ENCODE results near the gene RTKN. TPM values are rescaled to one million over a fixed set of nuclear protein-coding genes. Genes with fewer than 3 reads are reported as not detected.

RTKN gene
- total and polyA plus RNA-seq, 2 of the 13 experiments (the other 11 are each of a cell fraction or from before 2014, with no cell fraction given), result 159 to 166 TPM

DNA sequence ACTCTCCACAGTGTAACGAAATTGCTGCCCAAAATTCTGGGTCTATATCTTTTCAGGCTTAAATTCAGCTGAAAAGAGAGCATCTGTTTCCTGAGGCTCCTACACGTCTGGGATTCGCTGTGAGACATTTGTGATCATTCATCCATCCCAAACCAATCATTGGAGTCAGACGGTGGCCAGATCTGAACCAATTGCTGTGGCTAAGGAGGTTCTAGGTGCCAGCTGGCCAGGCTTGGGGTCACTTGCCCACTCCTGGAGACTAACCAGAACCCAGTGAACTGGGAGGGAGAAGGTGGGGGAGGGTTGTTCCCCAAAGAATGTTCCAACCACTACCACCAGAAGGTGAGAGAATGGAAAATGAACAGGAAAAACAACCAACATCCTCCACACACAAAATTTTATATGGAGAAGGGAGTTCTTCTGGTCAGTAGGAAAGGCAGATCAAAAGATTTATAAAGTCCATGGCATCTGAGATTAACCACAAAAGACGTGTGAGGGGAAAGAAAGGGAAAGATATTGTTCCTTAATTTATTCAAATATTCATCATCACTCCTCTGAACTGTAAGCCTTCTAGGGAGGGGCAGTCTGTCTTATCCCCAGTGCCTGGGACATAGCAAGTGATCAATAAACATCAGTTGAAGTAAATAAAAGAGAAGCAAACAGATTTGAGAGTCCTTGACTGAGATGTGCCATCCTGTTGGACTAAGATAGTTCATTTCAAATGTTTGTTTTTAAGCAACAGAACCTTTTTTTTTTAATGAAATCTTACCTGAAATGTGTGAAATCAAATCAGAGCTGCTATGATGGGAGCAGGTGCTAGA, 3.0 kb upstream of the RTKN start (continued):
- peak; percentile 66; the same call in 1 of the 2 replicates for TF ChIP-seq GFI1 (CRISPR knock-in tag; IDR thresholded peaks at IDR 0.05; ENCODE audit: borderline replicate concordance)
- no peak for TF ChIP-seq PITX1 (CRISPR knock-in tag; IDR thresholded peaks at IDR 0.05)
- peak; percentile 54; the same call in 1 of the 2 replicates for TF ChIP-seq FOXP4 (CRISPR knock-in tag; IDR thresholded peaks at IDR 0.05)
- TF ChIP-seq STAT6 (CRISPR knock-in tag; IDR thresholded peaks at IDR 0.05; ENCODE audit: borderline replicate concordance), result 0 out of 2 replicates have a peak, but pooled peaks have one; percentile 11
- no peak for TF ChIP-seq SRSF1 (optimal IDR thresholded peaks at IDR 0.05; ENCODE audit: low read depth, low read length)
- TF ChIP-seq, protein P1, sequence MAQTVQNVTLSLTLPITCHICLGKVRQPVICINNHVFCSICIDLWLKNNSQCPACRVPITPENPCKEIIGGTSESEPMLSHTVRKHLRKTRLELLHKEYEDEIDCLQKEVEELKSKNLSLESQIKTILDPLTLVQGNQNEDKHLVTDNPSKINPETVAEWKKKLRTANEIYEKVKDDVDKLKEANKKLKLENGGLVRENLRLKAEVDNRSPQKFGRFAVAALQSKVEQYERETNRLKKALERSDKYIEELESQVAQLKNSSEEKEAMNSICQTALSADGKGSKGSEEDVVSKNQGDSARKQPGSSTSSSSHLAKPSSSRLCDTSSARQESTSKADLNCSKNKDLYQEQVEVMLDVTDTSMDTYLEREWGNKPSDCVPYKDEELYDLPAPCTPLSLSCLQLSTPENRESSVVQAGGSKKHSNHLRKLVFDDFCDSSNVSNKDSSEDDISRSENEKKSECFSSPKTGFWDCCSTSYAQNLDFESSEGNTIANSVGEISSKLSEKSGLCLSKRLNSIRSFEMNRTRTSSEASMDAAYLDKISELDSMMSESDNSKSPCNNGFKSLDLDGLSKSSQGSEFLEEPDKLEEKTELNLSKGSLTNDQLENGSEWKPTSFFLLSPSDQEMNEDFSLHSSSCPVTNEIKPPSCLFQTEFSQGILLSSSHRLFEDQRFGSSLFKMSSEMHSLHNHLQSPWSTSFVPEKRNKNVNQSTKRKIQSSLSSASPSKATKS (CRISPR knock-in tag; IDR thresholded peaks at IDR 0.05), result 0 out of 2 replicates have a peak, but pooled peaks have one; percentile 43
- TF ChIP-seq ZNF670 (CRISPR knock-in tag; IDR thresholded peaks at IDR 0.05; ENCODE audit: borderline replicate concordance), result no peak
- 0 out of 2 replicates have a peak, but pooled peaks have one; percentile 40 for TF ChIP-seq UBTF (CRISPR knock-in tag; IDR thresholded peaks at IDR 0.05)
- TF ChIP-seq ZNF619 (CRISPR knock-in tag; IDR thresholded peaks at IDR 0.05), result peak; percentile 22; the same call in 1 of the 2 replicates
